Muscle of leg (tissue), 11 donors: ENCODE measurements around the gene LCE7A. TPM values are rescaled to one million over a fixed set of nuclear protein-coding genes. Genes with fewer than 3 reads are reported as not detected.

ENCODE experiments used
- DNase-seq: peaks from one replicate; pipeline ENCODE4 v3.0.0; 2013
- H3K27ac ChIP-seq: one replicate; pipeline ENCODE4 v1.5.1; 2013; ENCODE audit warnings: mild to moderate bottlenecking, low read length, control low read depth
- H3K27me3 ChIP-seq: one replicate; pipeline ENCODE4 v1.6.1; 2013; ENCODE audit warnings: low read length; ENCODE audit not compliant: control insufficient read depth, insufficient read depth
- H3K36me3 ChIP-seq: one replicate; pipeline ENCODE4 v1.6.1; 2013; ENCODE audit warnings: low read length; ENCODE audit not compliant: control insufficient read depth, insufficient read depth
- H3K4me1 ChIP-seq: one replicate; pipeline ENCODE4 v1.6.1; 2013; ENCODE audit warnings: low read length; ENCODE audit not compliant: control insufficient read depth, insufficient read depth
- H3K4me3 ChIP-seq: one replicate; pipeline ENCODE4 v1.5.1; 2013; ENCODE audit warnings: low read length, control low read depth
- H3K9me3 ChIP-seq: replicated peaks from 2 replicates; pipeline ENCODE4 v1.6.1; 2013; ENCODE audit warnings: low read depth, low read length; ENCODE audit not compliant: control insufficient read depth
- WGBS: methylation state at CpG from one replicate; pipeline ENCODE4 v1.1.5; 2013; ENCODE audit warnings: missing lambda C conversion rate; ENCODE audit not compliant: insufficient coverage; 5-methylcytosine and 5-hydroxymethylcytosine counted together
- polyA plus RNA-seq, 8 donors: library from polyadenylated mRNA; unstranded; fragments of 120-200 nt; gene quantifications; one replicate each; pipeline versions ENCODE4 v1.2.1 to v1.2.3, GENCODE V29; 2013; ENCODE audit warnings: inconsistent platforms in 1 of 8, low replicate concordance in 1 of 8; ENCODE audit not compliant: insufficient read length in 8 of 8, insufficient read depth in 1 of 8
- total RNA-seq: library from RNA; stranded (reverse); fragments of 120-200 nt; gene quantifications from one replicate; pipeline ENCODE4 v1.2.4, GENCODE V29; 2013

LCE7A gene
- total and polyA plus RNA-seq, 9 donors, result not detected

GRCh38 chr1:152858062-152858461 is 1.7 kb upstream of the LCE7A start:
- Histone ChIP-seq H3K4me1 (no peaks in the 10 kb centered on the region), H3K27me3 (no peaks in the 10 kb centered on the region), H3K36me3 (no peaks in the 10 kb centered on the region), H3K27ac (no peak overlapping the region), H3K9me3 (no peaks in the 10 kb centered on the region), H3K4me3 (no peak overlapping the region)
- no peak for DNase-seq
- no CpG with 5 or more reads among the region's 1 CpG for WGBS

GRCh38 chr1:152860129-152860528 is 333 bp downstream of the LCE7A start:
- Histone ChIP-seq H3K27me3 (no peaks in the 10 kb centered on the region), H3K4me1 (no peaks in the 10 kb centered on the region), H3K27ac (no peak overlapping the region), H3K36me3 (no peaks in the 10 kb centered on the region), H3K9me3 (no peaks in the 10 kb centered on the region), H3K4me3 (no peak overlapping the region)
- DNase-seq, result no peak
- 62% methylated on average over 3 of the region's 3 CpGs for WGBS

GRCh38 chr1:152861374-152861773 is 1.6 kb downstream of the LCE7A start:
- Histone ChIP-seq H3K27ac (no peak overlapping the region), H3K9me3 (no peaks in the 10 kb centered on the region), H3K27me3 (no peaks in the 10 kb centered on the region), H3K36me3 (no peaks in the 10 kb centered on the region), H3K4me3 (no peak overlapping the region), H3K4me1 (no peaks in the 10 kb centered on the region)
- DNase-seq, result no peak
- WGBS, result 30% methylated on average over 2 of the region's 4 CpGs

- no peaks in the 10 kb centered on the region for H3K27me3 ChIP-seq
- no peak for DNase-seq
- no peaks in the 10 kb centered on the region for H3K4me1 ChIP-seq
- H3K27ac ChIP-seq, result no peak overlapping the region
- no peaks in the 10 kb centered on the region for H3K36me3 ChIP-seq
- H3K9me3 ChIP-seq, result no peaks in the 10 kb centered on the region
- no peak overlapping the region for H3K4me3 ChIP-seq
Observed at GRCh38 chr1:152864443-152864842, 4.6 kb downstream of the LCE7A start.

GRCh38 chr1:152866321-152866720 is 6.5 kb downstream of the LCE7A start:
- no peaks in the 10 kb centered on the region for H3K27me3 ChIP-seq
- H3K36me3 ChIP-seq, result no peaks in the 10 kb centered on the region
- no peaks in the 10 kb centered on the region for H3K9me3 ChIP-seq
- no peaks in the 10 kb centered on the region for H3K4me1 ChIP-seq
- no peak for DNase-seq
- WGBS, result 39% methylated on average over 2 of the region's 2 CpGs
- H3K27ac ChIP-seq, result no peak overlapping the region
- H3K4me3 ChIP-seq, result no peak overlapping the region

- DNase-seq, result peak; percentile 66
- no peaks in the 10 kb centered on the region for H3K36me3 ChIP-seq
- no peaks in the 10 kb centered on the region for H3K27me3 ChIP-seq
- 100% methylated on average over 2 of the region's 9 CpGs for WGBS
- H3K4me1 ChIP-seq, result no peaks in the 10 kb centered on the region
- no peak overlapping the region for H3K27ac ChIP-seq
- no peak overlapping the region for H3K4me3 ChIP-seq
- H3K9me3 ChIP-seq, result no peaks in the 10 kb centered on the region
Observed at GRCh38 chr1:152869808-152870419, 10.1 kb downstream of the LCE7A start.

- peak; percentile 2 for DNase-seq
- H3K4me3 ChIP-seq, result no peak overlapping the region
- H3K27ac ChIP-seq, result no peak overlapping the region
- no peaks in the 10 kb centered on the region for H3K4me1 ChIP-seq
- no CpG with 5 or more reads among the region's 17 CpGs for WGBS
- H3K9me3 ChIP-seq, result no peaks in the 10 kb centered on the region
- H3K36me3 ChIP-seq, result no peaks in the 10 kb centered on the region
- no peaks in the 10 kb centered on the region for H3K27me3 ChIP-seq
Observed at GRCh38 chr1:152870831-152871730, 11.3 kb downstream of the LCE7A start.

- Histone ChIP-seq H3K27ac (no peak overlapping the region), H3K4me1 (no peaks in the 10 kb centered on the region), H3K9me3 (no peaks in the 10 kb centered on the region), H3K27me3 (no peaks in the 10 kb centered on the region), H3K4me3 (no peak overlapping the region), H3K36me3 (no peaks in the 10 kb centered on the region)
- DNase-seq, result no peak
- WGBS, result 93% methylated on average over 5 of the region's 6 CpGs
Observed at GRCh38 chr1:152871731-152872126, 11.9 kb downstream of the LCE7A start.

- Histone ChIP-seq H3K9me3 (no peaks in the 10 kb centered on the region), H3K36me3 (no peaks in the 10 kb centered on the region), H3K4me3 (no peak overlapping the region), H3K4me1 (no peaks in the 10 kb centered on the region), H3K27me3 (no peaks in the 10 kb centered on the region), H3K27ac (no peak overlapping the region)
- DNase-seq, result peak; percentile 50
Observed at GRCh38 chr1:152873495-152873894, 13.7 kb downstream of the LCE7A start.

GRCh38 chr1:152876827-152877226 is 17.0 kb downstream of the LCE7A start:
- no peaks in the 10 kb centered on the region for H3K4me1 ChIP-seq
- 63% methylated on average over 1 of the region's 1 CpG for WGBS
- H3K9me3 ChIP-seq, result no peaks in the 10 kb centered on the region
- DNase-seq, result no peak
- H3K4me3 ChIP-seq, result no peak overlapping the region
- H3K27me3 ChIP-seq, result no peaks in the 10 kb centered on the region
- H3K36me3 ChIP-seq, result no peaks in the 10 kb centered on the region
- H3K27ac ChIP-seq, result no peak overlapping the region
